Measurements from ENCODE around the gene C12orf75. TPM values are rescaled to one million over a fixed set of nuclear protein-coding genes. Genes with fewer than 3 reads are reported as not detected.

C12orf75 gene
- total RNA-seq, 2 experiments from 2014 or later = 16.7 to 17.0 TPM

DNA sequence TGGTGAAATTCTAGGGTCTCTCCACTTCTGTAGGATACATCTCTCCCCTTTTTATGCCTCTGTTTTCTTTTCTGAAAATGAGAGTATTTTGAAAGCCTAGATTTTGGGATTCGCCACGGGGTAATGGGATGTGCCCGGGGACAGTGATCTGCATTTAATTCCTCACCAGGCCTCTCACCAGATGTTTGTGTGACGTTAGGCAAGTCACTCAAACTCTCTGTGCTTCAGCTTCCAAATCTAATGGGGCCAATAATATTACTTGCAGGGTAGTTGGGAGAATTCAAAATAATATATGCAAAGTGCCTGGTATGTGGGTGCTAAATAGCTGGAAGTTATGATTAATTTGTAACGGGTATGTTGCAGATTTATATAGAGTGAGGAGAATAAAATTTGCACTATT lies 78.8 kb downstream of the C12orf75 start:
- TF ChIP-seq, protein P1, sequence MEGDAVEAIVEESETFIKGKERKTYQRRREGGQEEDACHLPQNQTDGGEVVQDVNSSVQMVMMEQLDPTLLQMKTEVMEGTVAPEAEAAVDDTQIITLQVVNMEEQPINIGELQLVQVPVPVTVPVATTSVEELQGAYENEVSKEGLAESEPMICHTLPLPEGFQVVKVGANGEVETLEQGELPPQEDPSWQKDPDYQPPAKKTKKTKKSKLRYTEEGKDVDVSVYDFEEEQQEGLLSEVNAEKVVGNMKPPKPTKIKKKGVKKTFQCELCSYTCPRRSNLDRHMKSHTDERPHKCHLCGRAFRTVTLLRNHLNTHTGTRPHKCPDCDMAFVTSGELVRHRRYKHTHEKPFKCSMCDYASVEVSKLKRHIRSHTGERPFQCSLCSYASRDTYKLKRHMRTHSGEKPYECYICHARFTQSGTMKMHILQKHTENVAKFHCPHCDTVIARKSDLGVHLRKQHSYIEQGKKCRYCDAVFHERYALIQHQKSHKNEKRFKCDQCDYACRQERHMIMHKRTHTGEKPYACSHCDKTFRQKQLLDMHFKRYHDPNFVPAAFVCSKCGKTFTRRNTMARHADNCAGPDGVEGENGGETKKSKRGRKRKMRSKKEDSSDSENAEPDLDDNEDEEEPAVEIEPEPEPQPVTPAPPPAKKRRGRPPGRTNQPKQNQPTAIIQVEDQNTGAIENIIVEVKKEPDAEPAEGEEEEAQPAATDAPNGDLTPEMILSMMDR (IDR thresholded peaks at IDR 0.05) = no peak
- Histone ChIP-seq H3K4me1 (ENCODE audit: insufficient read depth, low read length) (peaks cover 8% of the 10 kb centered on the region), H3K27me3 (ENCODE audit: control insufficient read depth in 1 of 2, insufficient read depth in 2 of 2, low read length in 2 of 2) (no peaks in the 10 kb centered on the region), H3K9me3 (ENCODE audit: control insufficient read depth in 1 of 2, insufficient read depth in 1 of 2, low read length in 2 of 2) (no peaks in the 10 kb centered on the region), H3K36me3 (ENCODE audit: insufficient read depth, low read length) (no peaks in the 10 kb centered on the region), H3K4me3 (ENCODE audit: low read length) (no peak overlapping the region), H3K27ac (ENCODE audit: low read depth in 1 of 2, low read length in 2 of 2) (no peak overlapping the region)
- POLR2A ChIA-PET = interaction anchor here (0.6 kb wide), 1 partner anchor 11 kb away, joined by 5 read pairs; no protein-coding TSS in a partner anchor
- Mint-ChIP-seq H3K4me1 (ENCODE audit: low read depth) (peaks cover 18% of the 10 kb centered on the region), H3K9me3 (peaks cover 2% of the 10 kb centered on the region), H3K4me3 (no peak overlapping the region), H3K27ac (no peak overlapping the region), H3K36me3 (ENCODE audit: low read depth) (no peaks in the 10 kb centered on the region), H3K27me3 (no peaks in the 10 kb centered on the region)
- intact Hi-C loops (cut with DNase I, micrococcal nuclease) = no loop called here
- CTCF ChIA-PET = no interaction called here
- ATAC-seq (ENCODE audit: poor library complexity) (no peak), DNase-seq (no peak)

DNA sequence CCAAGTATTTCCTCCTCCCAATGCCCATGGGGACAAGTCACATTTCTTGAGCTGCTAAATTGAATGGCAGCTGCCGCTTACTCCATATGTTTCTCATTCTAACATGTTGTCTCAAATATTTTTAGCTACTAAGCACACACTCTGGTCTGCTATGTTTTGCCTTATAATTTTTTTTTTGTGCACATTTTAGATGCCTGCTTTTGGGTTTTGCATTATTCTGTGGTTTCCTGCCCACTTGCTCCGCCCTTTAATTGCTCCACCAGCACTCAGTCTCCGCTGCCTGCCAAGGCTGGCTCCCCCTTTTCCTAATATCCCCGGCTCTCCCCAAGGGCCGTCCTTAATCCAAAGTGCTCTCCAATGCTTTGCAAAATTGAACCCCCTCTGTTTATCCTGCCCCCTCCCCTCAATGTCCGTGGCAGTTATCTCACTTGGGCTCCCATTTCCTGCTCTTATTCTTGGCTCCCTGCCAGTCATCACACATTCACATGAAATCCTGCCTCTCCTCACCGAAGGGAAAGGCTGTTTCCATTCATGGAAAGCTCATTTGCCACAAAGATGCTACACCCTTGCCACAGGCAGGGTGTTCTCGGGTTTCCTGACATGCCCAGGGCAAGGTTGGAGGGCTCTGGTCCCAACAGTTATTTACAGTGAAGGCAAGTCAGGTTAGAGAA lies 79.4 kb downstream of the C12orf75 start:
- intact Hi-C loops (cut with DNase I, micrococcal nuclease) = no loop called here
- TF ChIP-seq, protein P1 (IDR thresholded peaks at IDR 0.05) = no peak
- peak overlapping the region; percentile 35 for H3K4me3 ChIP-seq (ENCODE audit: low read length)
- POLR2A ChIA-PET = interaction anchor here (0.6 kb wide), 1 partner anchor 11 kb away, joined by 5 read pairs; no protein-coding TSS in a partner anchor
- Mint-ChIP-seq H3K36me3 (ENCODE audit: low read depth) (no peaks in the 10 kb centered on the region), H3K27ac (no peak overlapping the region), H3K9me3 (peaks cover 1% of the 10 kb centered on the region), H3K4me3 (peak overlapping the region; percentile 66), H3K4me1 (ENCODE audit: low read depth) (peaks cover 18% of the 10 kb centered on the region), H3K27me3 (no peaks in the 10 kb centered on the region)
- ATAC-seq (ENCODE audit: poor library complexity) (peak; percentile 34), DNase-seq (peak in 4 of 14 experiments; percentile 1 to 32 (median 4))
- no peaks in the 10 kb centered on the region for H3K36me3 ChIP-seq (ENCODE audit: insufficient read depth, low read length)
- H3K4me1 ChIP-seq (ENCODE audit: insufficient read depth, low read length) = peaks cover 8% of the 10 kb centered on the region
- no peak overlapping the region for H3K27ac ChIP-seq (ENCODE audit: low read depth in 1 of 2, low read length in 2 of 2)
- H3K27me3 ChIP-seq (ENCODE audit: control insufficient read depth in 1 of 2, insufficient read depth in 2 of 2, low read length in 2 of 2) = no peaks in the 10 kb centered on the region
- CTCF ChIA-PET = no interaction called here
- H3K9me3 ChIP-seq (ENCODE audit: control insufficient read depth in 1 of 2, insufficient read depth in 1 of 2, low read length in 2 of 2) = no peaks in the 10 kb centered on the region

DNA sequence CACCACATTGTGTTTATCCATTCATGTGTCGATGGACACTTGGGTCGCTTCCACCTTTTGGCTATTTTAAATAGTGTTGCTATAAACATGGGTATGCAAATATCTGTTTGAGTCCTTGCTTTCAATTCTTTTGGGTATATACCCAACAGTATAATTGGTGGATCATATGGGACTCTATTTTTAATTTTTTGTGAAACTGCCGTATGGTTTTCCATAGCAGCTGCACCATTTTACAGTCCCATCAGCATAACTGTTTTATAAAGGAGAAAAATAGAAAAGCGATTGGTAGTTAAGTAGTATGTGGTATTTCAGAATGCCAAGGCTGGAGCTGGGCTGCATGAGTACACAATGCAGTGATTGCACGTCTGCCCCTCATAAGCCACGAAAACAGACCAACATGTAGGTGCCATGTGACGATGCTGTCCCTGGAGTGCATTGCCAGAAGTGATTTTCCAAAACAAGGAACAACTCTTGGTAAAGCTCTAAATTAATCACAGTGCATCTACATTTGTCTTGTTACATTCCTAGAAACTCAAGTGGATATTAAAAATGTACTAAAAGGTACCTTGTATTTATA lies 83.5 kb downstream of the C12orf75 start:
- Mint-ChIP-seq H3K4me1 (ENCODE audit: low read depth) (peaks cover 18% of the 10 kb centered on the region), H3K27ac (no peak overlapping the region), H3K27me3 (peaks cover 6% of the 10 kb centered on the region), H3K36me3 (ENCODE audit: low read depth) (no peaks in the 10 kb centered on the region), H3K9me3 (no peaks in the 10 kb centered on the region), H3K4me3 (no peak overlapping the region)
- Histone ChIP-seq H3K4me3 (ENCODE audit: low read length) (no peak overlapping the region), H3K9me3 (ENCODE audit: control insufficient read depth in 1 of 2, insufficient read depth in 1 of 2, low read length in 2 of 2) (no peaks in the 10 kb centered on the region), H3K27me3 (ENCODE audit: control insufficient read depth in 1 of 2, insufficient read depth in 2 of 2, low read length in 2 of 2) (no peaks in the 10 kb centered on the region), H3K4me1 (ENCODE audit: insufficient read depth, low read length) (peaks cover 8% of the 10 kb centered on the region), H3K36me3 (ENCODE audit: insufficient read depth, low read length) (no peaks in the 10 kb centered on the region), H3K27ac (ENCODE audit: low read depth in 1 of 2, low read length in 2 of 2) (no peak overlapping the region)
- DNase-seq (no peak), ATAC-seq (ENCODE audit: poor library complexity) (no peak)
- intact Hi-C loops (cut with DNase I, micrococcal nuclease) = no loop called here
- TF ChIP-seq, protein P1 (IDR thresholded peaks at IDR 0.05) = no peak
- POLR2A ChIA-PET = no interaction called here
- CTCF ChIA-PET = no interaction called here

Measured in CD4-positive, alpha-beta T cell (primary cell).